ENCODE measurements around the gene NPPB. TPM values are rescaled to one million over a fixed set of nuclear protein-coding genes. Genes with fewer than 3 reads are reported as not detected.

NPPB gene
- total RNA-seq (ENCODE audit: low replicate concordance) = 4.7 TPM in 1 of 2 replicates, not detected in the other

DNA sequence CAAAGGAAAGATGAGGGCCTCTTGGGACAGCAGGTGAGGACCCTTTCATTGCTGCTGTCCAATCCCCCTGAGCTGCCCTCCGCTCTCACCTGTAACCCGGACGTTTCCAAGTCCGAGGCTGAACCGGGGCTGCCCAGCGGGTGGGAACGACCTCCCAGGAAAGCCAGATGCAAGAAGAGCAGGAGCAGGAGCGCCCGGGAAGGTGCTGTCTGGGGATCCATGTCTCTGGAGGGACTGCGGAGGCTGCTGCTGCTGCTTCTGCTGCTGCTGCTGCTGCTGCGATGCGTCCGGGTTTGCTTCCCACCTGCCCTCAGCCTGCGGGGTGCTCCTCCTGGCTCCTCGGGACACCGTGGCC lies at the start of gene NPPB:
Gene NPPB, minus strand, starts transcription at position 333 of the 355 bp plus-strand sequence. Its CDS starts 112 bp downstream, at position 221.

DNA sequence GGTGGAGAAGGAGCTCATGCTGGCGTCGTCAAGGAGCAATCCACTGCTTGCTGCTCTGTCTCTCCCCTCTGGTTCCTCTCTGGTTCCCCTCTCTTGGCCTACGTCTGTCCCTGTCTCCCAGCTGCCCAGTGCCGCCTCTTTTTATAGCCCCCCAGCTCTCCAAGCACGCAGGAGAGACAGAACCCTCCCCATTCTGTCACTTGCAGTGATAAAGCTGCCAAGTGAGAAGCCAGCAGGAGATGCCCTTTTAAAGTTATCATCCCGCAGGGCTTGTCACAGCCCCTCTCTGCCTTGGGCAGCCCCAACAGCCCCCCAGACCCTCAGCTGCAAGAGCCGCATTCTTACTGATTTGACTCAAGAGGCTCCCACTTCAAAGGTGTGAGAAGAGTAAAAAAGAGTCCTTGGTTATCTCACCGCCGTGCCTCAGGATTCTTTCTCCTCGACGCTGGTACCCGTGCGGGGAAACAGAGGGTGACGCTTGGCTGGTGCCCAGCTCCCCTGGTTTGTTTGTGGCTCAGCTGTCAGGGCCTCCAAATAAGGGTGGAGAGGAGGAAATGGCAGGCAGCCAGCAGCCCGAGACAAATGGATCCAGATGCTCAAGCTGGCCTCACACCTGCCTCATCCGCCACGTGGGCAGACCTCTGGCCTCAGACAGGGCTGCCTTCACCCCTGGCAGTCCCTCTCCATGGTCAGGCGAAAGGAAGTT lies 10.9 kb downstream of the NPPB start, which contains the start of gene NPPA:
Gene NPPA, minus strand, starts transcription at position 117 of the 706 bp plus-strand sequence. Its CDS starts 99 bp downstream, at position 18.

Other genes with a start within 250 kb of the NPPB start
- 0.75 and 8.5 TPM in 2 replicates for gene FBXO2, start 204.5 kb downstream of the NPPB start, total RNA-seq (ENCODE audit: low replicate concordance)
- 7.4 and 15.6 TPM in 2 replicates for gene FBXO44, start 204.1 kb downstream of the NPPB start, total RNA-seq (ENCODE audit: low replicate concordance)
- 2.2 and 4.2 TPM in 2 replicates for gene FBXO6, start 194.7 kb downstream of the NPPB start, total RNA-seq (ENCODE audit: low replicate concordance)
- 19.2 and 38.9 TPM in 2 replicates for gene MAD2L2, start 177.8 kb downstream of the NPPB start, total RNA-seq (ENCODE audit: low replicate concordance)
- 2.3 TPM in 1 of 2 replicates, not detected in the other for gene DRAXIN, start 167.2 kb downstream of the NPPB start, total RNA-seq (ENCODE audit: low replicate concordance)
- 34.3 and 44.9 TPM in 2 replicates for gene AGTRAP, start 122.8 kb downstream of the NPPB start, total RNA-seq (ENCODE audit: low replicate concordance)
- 1.6 TPM in 1 of 2 replicates, not detected in the other for gene C1orf167, start 96.8 kb downstream of the NPPB start, total RNA-seq (ENCODE audit: low replicate concordance)
- 17.5 and 61.3 TPM in 2 replicates for gene MTHFR, start 53.0 kb downstream of the NPPB start, total RNA-seq (ENCODE audit: low replicate concordance)
- 8.1 and 9.7 TPM in 2 replicates for gene CLCN6, start 52.8 kb downstream of the NPPB start, total RNA-seq (ENCODE audit: low replicate concordance)
- not detected in 2 replicates for gene NPPA, start 11.2 kb downstream of the NPPB start, total RNA-seq (ENCODE audit: low replicate concordance)
- 46.2 and 56.1 TPM in 2 replicates for gene KIAA2013, start 67.5 kb upstream of the NPPB start, total RNA-seq (ENCODE audit: low replicate concordance)
- 249 and 486 TPM in 2 replicates for gene PLOD1, start 75.8 kb upstream of the NPPB start, total RNA-seq (ENCODE audit: low replicate concordance)
- gene MFN2, start 121.5 kb upstream of the NPPB start, total RNA-seq (ENCODE audit: low replicate concordance) = 46.8 and 49.0 TPM in 2 replicates
- 8.7 and 17.7 TPM in 2 replicates for gene MIIP, start 160.6 kb upstream of the NPPB start, total RNA-seq (ENCODE audit: low replicate concordance)
- gene TNFRSF8, start 204.4 kb upstream of the NPPB start, total RNA-seq (ENCODE audit: low replicate concordance) = 0.08 and 0.23 TPM in 2 replicates

Data from smooth muscle cell of the coronary artery (primary cell).